Testis (tissue), 3 donors: ENCODE data around the gene PRKN. TPM values are rescaled to one million over a fixed set of nuclear protein-coding genes. Genes with fewer than 3 reads are reported as not detected.

Experiments used
- DNase-seq: peaks from one replicate; pipeline ENCODE4 v3.0.0-alpha.2; 2019
- H3K27ac ChIP-seq, 2 donors: fragments of 200-600 bp; sonication (generic); one replicate each; pipeline ENCODE4 v1.5.1; 2019
- H3K27me3 ChIP-seq: fragments of 200-600 bp; sonication (generic); one replicate; pipeline ENCODE4 v1.5.1; 2019
- H3K36me3 ChIP-seq: fragments of 200-600 bp; sonication (generic); one replicate; pipeline ENCODE4 v1.5.1; 2017; ENCODE audit warnings: low read depth; ENCODE audit errors: missing control alignments
- H3K4me1 ChIP-seq: fragments of 200-600 bp; sonication (generic); one replicate; pipeline ENCODE4 v1.5.1; 2019
- H3K4me3 ChIP-seq, 2 donors: fragments of 200-600 bp; sonication (generic); one replicate each; pipeline ENCODE4 v1.5.1; 2017 to 2019
- H3K9me3 ChIP-seq: fragments of 200-600 bp; sonication (generic); one replicate; pipeline ENCODE4 v1.5.1; 2017
- POLR2A ChIP-seq: fragments of 450-650 bp; IDR thresholded peaks from one replicate; pipeline ENCODE4 v1.6.1; 2017; ENCODE audit warnings: antibody characterized with exemption, mild to moderate bottlenecking, moderate library complexity
- WGBS, 2 donors: methylation state at CpG; one replicate each; pipeline ENCODE4 v1.1.5; 2018; 5-methylcytosine and 5-hydroxymethylcytosine counted together
- intact Hi-C: fragments of 100-400 bp; cut with DNase I; formaldehyde crosslinking; loops from one replicate; pipeline ENCODE4 v1.15.1; 2023; ENCODE audit warnings: low total_unique reads
- polyA plus RNA-seq: library from polyadenylated mRNA; stranded (reverse); fragments of 350-450 nt; fragmentation: Illumina TruSeq; extraction: RNeasy Lipid Tissue Mini Kit (QIAGEN cat#74804); gene quantifications from one replicate; pipeline ENCODE4 v1.2.3, GENCODE V29; 2014; ENCODE audit warnings: low read depth, low replicate concordance; ENCODE audit not compliant: insufficient read depth
- total RNA-seq, 2 donors: library from RNA; depleted of rRNA; stranded (reverse); fragments of >200 nt; gene quantifications; one replicate each; pipeline ENCODE4 v1.2.3, GENCODE V29; 2016
- TF ChIP-seq, protein P1 (sequence below), 3 experiments: fragments of 450-650 bp in 2 of 3; fragments of 200-600 bp in 1 of 3; sonication (generic) in 1 of 3; IDR thresholded peaks; one replicate each; pipeline ENCODE4 v1.5.1; 2016 to 2019; ENCODE audit warnings: antibody characterized with exemption in 3 of 3, mild to moderate bottlenecking in 2 of 3, moderate library complexity in 1 of 3

Gene PRKN
- total and polyA plus RNA-seq, 3 donors from 2014 or later = 19.1 to 34.5 (median 28.8) TPM

DNA sequence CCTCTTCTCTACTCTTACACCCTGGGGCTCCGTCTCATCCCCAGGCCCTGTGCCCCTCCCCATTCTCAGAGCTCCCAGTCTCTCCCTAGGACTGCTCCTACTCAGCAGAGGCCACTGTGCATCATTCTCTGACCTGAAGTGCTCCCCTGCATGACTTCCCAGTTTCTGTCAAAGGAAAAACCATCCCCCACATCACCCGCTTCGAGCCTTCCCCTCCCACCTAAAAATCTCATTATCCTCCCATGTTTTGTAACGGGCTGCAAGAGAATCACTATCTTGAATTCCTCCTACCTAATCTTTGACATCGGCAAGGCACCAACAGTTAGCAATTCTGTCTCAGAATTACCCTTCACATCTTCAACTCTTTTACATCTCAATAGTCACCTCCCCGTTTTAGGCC lies 463.0 kb downstream of the PRKN start:
- WGBS, 2 donors = 69 to 87% methylated on average over 6 of the region's 6 CpGs

DNA sequence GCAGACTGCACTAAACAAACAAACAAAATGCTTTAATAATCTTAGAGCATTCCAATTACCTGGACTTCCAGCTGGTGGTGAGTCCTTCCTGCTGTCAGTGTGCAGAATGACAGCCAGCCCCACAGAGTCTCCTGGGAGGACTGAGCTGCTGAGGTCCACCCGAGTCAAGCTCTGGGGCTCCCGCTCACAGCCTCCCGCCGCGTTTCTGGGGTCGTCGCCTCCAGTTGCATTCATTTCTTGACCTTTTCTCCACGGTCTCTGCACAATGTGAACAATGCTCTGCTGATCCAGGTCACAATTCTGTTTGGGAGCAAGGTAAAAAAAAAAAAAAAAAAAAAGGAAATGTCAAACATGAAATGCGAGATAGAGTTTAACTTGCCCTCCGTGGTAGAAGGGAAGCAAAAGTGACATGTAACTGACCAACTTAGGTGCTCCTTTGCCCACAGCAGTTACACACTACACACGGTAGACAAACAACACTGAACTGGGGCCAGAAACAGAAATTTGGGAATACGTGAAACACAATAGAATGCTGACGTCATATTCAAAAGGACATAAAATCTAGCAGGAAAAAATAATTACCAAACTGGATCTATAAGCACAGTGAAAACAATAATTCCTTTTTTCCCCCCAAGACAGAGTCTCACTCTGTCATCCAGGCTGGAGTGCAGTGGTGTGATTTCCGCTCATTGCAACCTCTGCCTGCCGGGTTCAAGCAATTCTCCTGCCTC lies 464.9 kb downstream of the PRKN start:
- intact Hi-C loops = no loop called here
- Histone ChIP-seq H3K27ac (no peak overlapping the region), H3K4me1 (no peaks in the 10 kb centered on the region), H3K4me3 (no peak overlapping the region), H3K27me3 (no peaks in the 10 kb centered on the region), H3K9me3 (no peaks in the 10 kb centered on the region), H3K36me3 (no peaks in the 10 kb centered on the region)
- TF ChIP-seq POLR2A = no peak
- TF ChIP-seq, protein P1, sequence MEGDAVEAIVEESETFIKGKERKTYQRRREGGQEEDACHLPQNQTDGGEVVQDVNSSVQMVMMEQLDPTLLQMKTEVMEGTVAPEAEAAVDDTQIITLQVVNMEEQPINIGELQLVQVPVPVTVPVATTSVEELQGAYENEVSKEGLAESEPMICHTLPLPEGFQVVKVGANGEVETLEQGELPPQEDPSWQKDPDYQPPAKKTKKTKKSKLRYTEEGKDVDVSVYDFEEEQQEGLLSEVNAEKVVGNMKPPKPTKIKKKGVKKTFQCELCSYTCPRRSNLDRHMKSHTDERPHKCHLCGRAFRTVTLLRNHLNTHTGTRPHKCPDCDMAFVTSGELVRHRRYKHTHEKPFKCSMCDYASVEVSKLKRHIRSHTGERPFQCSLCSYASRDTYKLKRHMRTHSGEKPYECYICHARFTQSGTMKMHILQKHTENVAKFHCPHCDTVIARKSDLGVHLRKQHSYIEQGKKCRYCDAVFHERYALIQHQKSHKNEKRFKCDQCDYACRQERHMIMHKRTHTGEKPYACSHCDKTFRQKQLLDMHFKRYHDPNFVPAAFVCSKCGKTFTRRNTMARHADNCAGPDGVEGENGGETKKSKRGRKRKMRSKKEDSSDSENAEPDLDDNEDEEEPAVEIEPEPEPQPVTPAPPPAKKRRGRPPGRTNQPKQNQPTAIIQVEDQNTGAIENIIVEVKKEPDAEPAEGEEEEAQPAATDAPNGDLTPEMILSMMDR (IDR thresholded peaks at IDR 0.05) = no peak
- 88 to 91% methylated on average over 14 to 15 of the region's 15 CpGs for WGBS, 2 donors
- DNase-seq = no peak

More for the DNA sequence above, 463.0 kb downstream of the PRKN start:
- intact Hi-C loops = no loop called here
- no peaks in the 10 kb centered on the region for H3K36me3 ChIP-seq
- H3K4me1 ChIP-seq = no peaks in the 10 kb centered on the region
- no peak overlapping the region for H3K27ac ChIP-seq
- TF ChIP-seq, protein P1 (IDR thresholded peaks at IDR 0.05) = no peak
- H3K27me3 ChIP-seq = no peaks in the 10 kb centered on the region
- H3K9me3 ChIP-seq = no peaks in the 10 kb centered on the region
- DNase-seq = no peak
- H3K4me3 ChIP-seq = no peak overlapping the region

DNA sequence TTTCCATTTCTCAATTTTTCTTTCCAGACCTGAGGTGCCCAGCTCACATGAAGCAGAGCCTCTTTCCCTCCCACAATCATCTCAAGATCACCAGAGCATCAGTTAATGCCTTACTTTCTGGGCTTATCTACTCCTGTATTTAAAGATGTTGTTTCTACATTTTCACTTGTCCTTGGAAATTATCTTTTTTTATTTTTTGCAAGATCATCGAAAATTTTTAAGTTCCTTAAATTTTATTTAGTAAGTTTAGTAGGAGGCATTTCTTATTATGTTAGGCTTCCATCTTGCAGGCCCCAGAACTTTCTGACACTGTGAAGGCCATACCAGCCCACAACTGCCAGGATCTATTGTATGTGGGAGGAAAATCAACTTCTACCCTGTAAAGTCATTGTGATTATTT lies 466.0 kb downstream of the PRKN start:
- no peak for DNase-seq
- Histone ChIP-seq H3K4me3 (no peak overlapping the region), H3K27ac (no peak overlapping the region), H3K36me3 (no peaks in the 10 kb centered on the region), H3K27me3 (no peaks in the 10 kb centered on the region), H3K4me1 (no peaks in the 10 kb centered on the region), H3K9me3 (no peaks in the 10 kb centered on the region)
- WGBS, 2 donors = 70 to 84% methylated on average over 1 of the region's 1 CpG
- TF ChIP-seq, protein P1 (IDR thresholded peaks at IDR 0.05) = no peak
- no peak for TF ChIP-seq POLR2A
- intact Hi-C loops = no loop called here

DNA sequence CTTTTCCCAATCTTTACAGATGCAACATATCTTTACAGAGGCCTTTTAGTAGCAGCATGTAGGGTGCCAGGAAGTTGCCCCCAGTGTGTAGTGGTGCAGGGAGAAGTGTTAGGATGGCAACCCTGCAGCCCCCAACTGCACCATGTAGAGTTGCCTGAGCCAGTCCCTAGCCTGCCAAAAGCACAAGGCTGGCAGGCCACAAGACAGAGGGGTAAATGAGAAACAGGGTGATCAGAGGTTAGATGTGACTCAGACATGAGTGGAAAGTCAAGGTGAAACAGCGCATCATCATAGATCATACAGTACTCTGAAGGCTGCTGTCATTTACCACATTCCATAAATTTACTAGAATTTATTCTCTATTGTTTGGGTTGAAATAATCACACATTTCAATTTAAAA lies 467.5 kb downstream of the PRKN start:
- intact Hi-C loops = no loop called here
- H3K9me3 ChIP-seq = no peaks in the 10 kb centered on the region
- H3K36me3 ChIP-seq = no peaks in the 10 kb centered on the region
- no peak for TF ChIP-seq POLR2A
- TF ChIP-seq, protein P1 (IDR thresholded peaks at IDR 0.05) = no peak
- no peak overlapping the region for H3K4me3 ChIP-seq
- no peak for DNase-seq
- H3K27ac ChIP-seq = no peak overlapping the region
- no peaks in the 10 kb centered on the region for H3K27me3 ChIP-seq
- 100% methylated on average over 1 of the region's 1 CpG for WGBS, 2 donors
- H3K4me1 ChIP-seq = no peaks in the 10 kb centered on the region

DNA sequence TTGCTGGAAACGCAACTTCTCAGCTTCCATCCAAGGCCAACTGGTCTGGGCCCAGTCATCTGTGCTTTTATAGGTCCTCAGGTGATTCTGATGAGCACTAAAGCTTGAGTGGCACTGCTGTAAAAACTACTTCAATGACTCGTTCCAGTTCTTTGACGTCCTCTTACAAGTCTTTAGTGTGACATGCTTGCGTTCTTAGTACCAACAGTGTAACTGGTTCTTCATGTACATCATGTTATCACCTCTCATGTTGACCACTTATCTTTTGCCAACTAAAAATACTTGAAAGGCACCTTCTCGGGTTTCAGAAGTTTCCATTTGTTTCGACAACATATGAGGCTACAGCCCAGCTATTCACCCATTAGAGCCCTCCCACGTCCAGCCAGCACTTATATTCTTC lies 468.9 kb downstream of the PRKN start:
- Histone ChIP-seq H3K9me3 (no peaks in the 10 kb centered on the region), H3K4me1 (no peaks in the 10 kb centered on the region), H3K27ac (no peak overlapping the region), H3K4me3 (no peak overlapping the region), H3K27me3 (no peaks in the 10 kb centered on the region), H3K36me3 (no peaks in the 10 kb centered on the region)
- DNase-seq = no peak
- 86 to 90% methylated on average over 7 of the region's 7 CpGs for WGBS, 2 donors
- intact Hi-C loops = no loop called here
- TF ChIP-seq POLR2A = no peak
- TF ChIP-seq, protein P1 (IDR thresholded peaks at IDR 0.05) = no peak
